Stimulated activated CD4-positive, alpha-beta T cell treated with anti-CD3 and anti-CD28 coated beads, Interleukin-1b, Interleukin-23, amount 100 ng/mL, for 1 hour (primary cell): ENCODE data around the gene KIAA1191.

Source experiments
- DNase-seq, 2 donors: peaks; one replicate each; pipeline ENCODE4 v3.0.0-alpha.2; 2020; ENCODE audit warnings: low read depth in 2 of 2

Gene KIAA1191

DNA sequence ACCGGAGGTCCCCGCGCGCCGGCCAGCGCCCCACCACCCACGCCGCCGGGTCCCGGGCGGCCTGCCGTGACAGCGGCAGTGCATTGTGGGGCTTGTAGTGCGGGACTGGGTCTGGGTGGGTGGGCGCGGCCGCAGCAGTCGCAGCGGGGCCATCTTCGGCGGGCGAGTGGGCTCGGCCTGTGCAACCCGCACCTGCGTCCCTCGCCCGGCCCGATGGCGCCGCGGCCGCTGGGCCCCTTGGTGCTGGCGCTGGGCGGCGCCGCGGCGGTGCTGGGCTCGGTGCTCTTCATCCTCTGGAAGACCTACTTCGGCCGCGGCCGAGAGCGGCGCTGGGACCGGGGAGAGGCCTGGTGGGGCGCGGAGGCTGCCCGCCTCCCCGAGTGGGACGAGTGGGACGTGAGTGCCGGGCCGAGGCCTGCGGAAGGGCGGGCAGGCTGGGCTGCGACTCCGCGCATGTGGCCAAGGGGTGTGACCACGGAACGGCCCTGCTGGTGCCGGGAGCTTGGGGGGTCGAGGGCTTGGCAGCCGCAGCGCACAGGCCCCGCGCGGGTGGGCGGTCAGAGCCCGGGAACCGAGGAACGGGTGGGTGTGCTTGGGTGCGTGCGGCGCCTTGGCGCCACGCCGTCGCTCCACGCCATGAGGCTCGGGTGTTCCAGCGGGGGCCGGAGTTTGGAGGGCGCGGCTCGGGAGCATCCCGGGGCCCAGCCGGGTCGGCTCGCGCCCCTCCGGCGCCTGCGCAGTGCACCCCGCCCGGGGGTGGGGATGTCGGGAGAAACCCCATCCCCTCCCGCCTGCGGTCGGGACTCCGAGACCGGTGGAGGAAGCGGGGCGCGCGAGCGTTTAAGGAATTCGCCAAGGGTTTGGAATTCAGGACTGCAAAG lies 4.0 kb upstream of the KIAA1191 start, which contains the start of gene ARL10:
ARL10 (plus strand) TSS at position 137 of the 881 bp plus-strand sequence; CDS start at position 214, 77 bp downstream.
- no peak for DNase-seq

DNA sequence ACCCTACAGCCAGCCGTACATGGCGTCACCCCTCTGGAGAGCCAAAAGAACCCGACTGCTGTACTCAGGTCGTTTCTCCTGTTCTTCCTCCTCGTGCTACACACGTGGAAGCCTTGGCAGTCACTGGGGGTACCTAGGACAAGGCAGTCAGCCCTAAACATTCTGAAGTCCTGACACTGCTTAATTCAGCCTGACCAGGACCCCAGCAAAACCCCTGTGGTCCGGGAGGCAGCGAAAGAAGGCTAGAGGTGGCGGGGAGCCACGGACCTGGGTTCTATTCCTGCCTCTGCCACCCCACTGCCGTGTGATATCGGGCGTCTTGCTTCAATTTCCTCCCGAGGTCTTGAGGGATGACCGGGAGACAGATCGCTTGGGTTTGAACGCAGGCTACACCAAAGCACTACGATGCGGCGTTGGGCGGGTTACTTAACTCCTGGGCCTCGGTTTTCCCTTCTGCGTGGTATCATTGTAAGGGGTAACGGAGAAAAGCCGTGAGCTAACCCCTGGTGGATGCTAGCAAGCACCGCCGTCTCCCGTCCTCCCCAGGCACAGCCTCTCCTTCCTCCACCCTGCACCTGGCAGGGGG lies 3.3 kb upstream of the KIAA1191 start:
- no peak for DNase-seq

DNA sequence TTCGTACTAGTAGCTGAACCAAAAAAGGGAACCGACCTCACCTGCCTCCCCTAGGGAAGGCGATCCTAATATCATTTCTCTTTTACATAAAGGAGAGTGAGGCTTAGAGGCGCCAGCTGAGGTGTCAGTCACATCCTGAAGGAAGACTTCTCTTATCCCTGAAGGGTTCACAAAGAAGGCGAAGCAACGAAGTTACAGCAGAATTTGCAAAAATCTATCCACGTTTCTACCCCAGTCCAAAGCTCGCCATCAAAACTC lies 598 bp upstream of the KIAA1191 start:
- DNase-seq: no peak

DNA sequence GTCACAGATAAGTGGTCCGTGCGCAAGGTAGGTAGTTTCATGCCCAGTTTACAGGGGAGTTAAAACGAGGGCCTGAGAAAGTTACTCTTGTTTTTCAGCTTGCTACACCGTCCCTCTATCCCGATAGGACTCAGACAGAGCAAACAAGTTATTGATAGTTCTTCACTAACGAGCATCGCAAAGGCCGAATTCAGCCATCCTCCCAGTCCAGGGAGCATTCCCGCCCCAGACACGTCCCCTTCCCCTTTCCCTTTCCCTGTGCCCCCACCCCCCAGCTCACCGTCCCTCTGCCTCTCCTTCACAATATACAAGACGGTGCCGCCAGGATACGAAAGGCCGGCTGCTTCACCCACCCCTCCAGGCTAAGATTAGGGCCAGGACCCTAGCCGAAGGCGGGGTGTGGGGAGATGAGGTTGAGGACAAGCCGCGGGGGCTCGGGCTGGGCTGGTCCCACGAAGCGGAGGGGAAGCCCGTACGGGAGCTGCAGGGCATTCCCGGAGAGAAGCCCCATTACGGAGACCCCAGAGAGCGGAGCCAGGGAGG lies 599 bp downstream of the KIAA1191 start:
- DNase-seq: no peak

DNA sequence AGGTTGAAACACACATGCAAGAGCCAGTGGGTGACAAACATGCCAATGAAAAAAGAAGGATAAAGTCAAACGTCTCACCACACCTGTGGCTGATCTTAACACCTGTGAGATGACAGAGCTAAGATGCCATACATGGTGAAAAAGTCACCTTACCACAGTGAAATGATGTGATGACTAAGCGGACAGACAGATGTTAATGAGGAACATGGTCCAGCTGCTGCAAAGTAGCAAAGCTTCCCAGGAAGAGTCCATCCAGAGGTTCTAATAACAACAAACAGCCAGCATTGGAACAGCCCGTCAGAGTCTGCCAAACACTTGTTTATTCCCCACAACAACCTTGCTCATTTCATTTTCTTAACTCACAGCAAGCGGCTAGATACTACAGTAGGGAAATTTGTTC lies 1.9 kb downstream of the KIAA1191 start:
- DNase-seq: no peak

DNA sequence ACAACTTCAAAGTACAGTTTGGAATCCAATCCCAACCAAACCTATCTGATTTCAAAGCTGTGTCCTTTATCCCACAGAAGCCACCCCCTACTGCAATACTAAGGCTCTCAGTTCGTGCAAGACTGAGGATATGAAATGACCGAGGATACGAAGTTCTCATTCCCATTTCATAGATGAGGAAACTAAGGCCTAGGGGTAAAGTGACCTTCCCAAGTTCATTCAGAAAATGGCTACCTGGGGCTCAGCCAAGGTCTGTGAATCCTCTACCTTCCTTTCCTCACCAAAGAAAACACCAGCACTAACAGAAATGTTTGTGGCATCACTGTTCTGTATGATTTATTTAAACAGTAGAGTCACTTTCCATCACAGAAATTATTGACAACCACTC lies 5.4 kb downstream of the KIAA1191 start:
- DNase-seq: no peak

- DNase-seq: no peak
These were observed 6.0 kb downstream of the KIAA1191 start for GRCh38 chr5:176355400-176356178.

GRCh38 chr5:176353533-176353932 lies 8.0 kb downstream of the KIAA1191 start:
- no peak for DNase-seq

- DNase-seq: no peak
These were observed 9.3 kb downstream of the KIAA1191 start for GRCh38 chr5:176352116-176352878.

- no peak for DNase-seq
These were observed 11.1 kb downstream of the KIAA1191 start for GRCh38 chr5:176350416-176350815.

GRCh38 chr5:176342766-176343458 lies 18.7 kb downstream of the KIAA1191 start:
- DNase-seq: no peak

DNA sequence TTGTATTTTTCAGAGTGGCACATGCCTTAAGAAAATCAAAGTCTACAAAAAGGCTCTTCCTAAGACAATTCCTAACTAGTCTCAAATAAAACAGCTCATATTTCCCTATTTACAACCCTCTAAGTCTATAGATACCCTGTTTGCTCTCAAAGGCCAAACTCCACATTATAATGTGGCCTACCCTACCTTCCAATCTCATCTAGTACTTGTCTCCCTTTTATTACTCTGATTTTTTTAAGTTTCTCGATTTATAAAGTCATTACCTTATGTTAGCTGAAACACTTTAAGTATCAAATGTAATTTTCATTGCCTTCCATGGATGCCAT lies 19.4 kb downstream of the KIAA1191 start:
- no peak for DNase-seq

DNA sequence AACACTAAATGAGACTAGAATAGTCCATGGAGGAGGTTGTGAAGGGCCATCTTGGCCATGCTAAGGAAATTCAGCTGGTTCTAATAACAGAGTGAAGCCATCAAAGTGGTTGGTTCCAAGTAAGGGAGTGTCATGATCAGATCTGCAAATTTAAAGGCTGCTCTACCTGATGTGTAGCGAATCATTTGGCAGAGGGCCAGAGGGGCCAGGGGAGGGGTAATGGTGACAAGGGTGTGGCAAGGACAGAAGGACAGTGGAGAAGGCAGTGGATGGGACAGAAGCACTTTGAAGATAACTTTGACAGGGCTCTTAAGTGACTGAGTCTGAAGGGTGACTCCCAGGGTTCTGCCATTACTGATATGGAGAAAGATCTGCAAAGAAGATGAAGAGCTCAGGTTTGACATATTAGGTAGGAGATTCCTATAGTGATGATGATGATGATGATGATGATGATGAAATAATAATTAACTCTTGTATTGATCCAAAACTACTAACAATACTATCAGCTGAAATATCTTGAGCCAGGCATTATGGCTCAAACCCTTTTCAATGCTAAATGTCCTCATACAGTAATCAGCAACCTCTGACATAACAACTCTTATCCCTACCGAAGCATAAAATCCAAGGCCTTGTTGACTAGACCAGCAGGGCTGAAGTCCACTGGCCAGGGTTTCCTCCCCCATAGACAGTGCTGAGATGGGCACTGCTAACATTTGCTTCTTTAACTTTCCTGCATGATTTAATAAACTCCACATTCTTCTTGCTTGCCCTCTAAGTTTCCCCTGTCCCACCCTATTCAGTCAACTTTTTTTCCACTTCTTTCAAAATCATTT lies 20.0 kb downstream of the KIAA1191 start:
- no peak for DNase-seq

- no peak for DNase-seq
These were observed 22.3 kb downstream of the KIAA1191 start for GRCh38 chr5:176339304-176339703.

GRCh38 chr5:176337913-176338312 lies 23.7 kb downstream of the KIAA1191 start:
- no peak for DNase-seq

DNA sequence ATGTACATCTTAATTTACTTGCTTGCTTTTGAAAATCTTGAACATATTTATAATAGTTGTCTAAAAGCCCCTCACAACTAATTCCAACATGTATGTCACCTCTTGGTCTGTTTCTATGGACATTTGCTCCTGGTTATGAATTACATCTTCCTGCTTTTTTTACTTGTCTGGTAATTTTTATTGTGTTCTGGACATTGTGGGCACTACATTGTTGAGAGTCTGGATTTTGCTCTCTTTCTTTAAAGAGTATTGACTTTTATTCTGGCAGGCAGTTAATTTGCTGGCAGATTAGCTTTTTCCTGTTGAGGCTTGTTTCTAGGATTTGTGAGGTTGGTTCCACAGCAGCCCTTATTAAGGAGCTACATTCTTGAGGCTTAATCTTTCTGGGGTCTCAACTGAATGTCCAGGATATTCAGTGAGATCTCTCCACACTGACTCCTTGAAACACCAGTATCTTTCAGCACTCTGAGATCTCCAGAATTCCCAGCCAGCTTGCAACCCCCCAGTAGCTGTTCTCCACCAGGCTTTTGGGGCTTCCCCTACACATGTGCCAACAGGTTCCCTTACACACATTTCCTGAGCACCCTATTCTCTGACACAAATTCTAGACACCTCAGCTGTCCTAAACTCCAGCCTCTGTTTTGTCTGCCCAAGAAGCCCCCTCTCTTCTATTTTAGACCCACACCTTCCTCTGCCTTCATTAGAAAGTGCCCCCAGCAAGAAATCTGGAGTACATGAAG lies 27.4 kb downstream of the KIAA1191 start:
- DNase-seq: no peak

- DNase-seq: no peak
These were observed 41.0 kb downstream of the KIAA1191 start for GRCh38 chr5:176320577-176320976.

- no peak for DNase-seq
These were observed 41.6 kb downstream of the KIAA1191 start for GRCh38 chr5:176319827-176320554.
